Neural progenitor cell (in vitro differentiated cells): ENCODE data around the gene CLEC2A.

Source experiments
- CTCF ChIP-seq: fragments of 200-600 bp; sonication (generic); IDR thresholded peaks from 2 replicates; pipeline ENCODE4 v1.5.1; 2017; ENCODE audit warnings: antibody characterized with exemption, mild to moderate bottlenecking
- EZH2 ChIP-seq: fragments of 200-600 bp; sonication (generic); IDR thresholded peaks from 2 replicates; pipeline ENCODE4 v1.6.1; 2017; ENCODE audit warnings: antibody characterized with exemption, mild to moderate bottlenecking, moderate library complexity
- EZH2phosphoT487 ChIP-seq: fragments of 200-600 bp; sonication (generic); IDR thresholded peaks from 2 replicates; pipeline ENCODE4 v1.6.1; 2017; ENCODE audit warnings: antibody characterized with exemption

- TF ChIP-seq CTCF (no peak), EZH2 (no peak), EZH2phosphoT487 (no peak)
Measured at GRCh38 chr12:9928607-9929006, 3.6 kb downstream of the CLEC2A start.
